Stimulated activated CD4-positive, alpha-beta T cell treated with anti-CD3 and anti-CD28 coated beads, TNF-alpha, amount 100 ng/mL, for 4 hours (primary cell): ENCODE data around the gene SELENOK.

Source experiments
- DNase-seq, 3 experiments: peaks; one replicate each; pipeline ENCODE4 v3.0.0-alpha.2; 2020; ENCODE audit warnings: low read depth in 3 of 3

SELENOK gene

GRCh38 chr3:53842436-53843194 is 49.0 kb downstream of the SELENOK start:
- no peak for DNase-seq

- DNase-seq: no peak
These were observed 50.4 kb downstream of the SELENOK start for GRCh38 chr3:53841296-53841695.

- no peak for DNase-seq
These were observed 54.3 kb downstream of the SELENOK start for GRCh38 chr3:53837331-53837730.

- no peak for DNase-seq
These were observed 55.4 kb downstream of the SELENOK start for GRCh38 chr3:53836084-53836872.

GRCh38 chr3:53835257-53835656 is 56.4 kb downstream of the SELENOK start:
- DNase-seq: no peak

GRCh38 chr3:53834429-53835095 is 57.1 kb downstream of the SELENOK start:
- no peak for DNase-seq
